Right lobe of liver (tissue), 4 donors: ENCODE data around the gene STK35.

Experiments used
- CTCF ChIP-seq, 4 donors: fragments of 200-600 bp in 3 of 4; fragments of 450-650 bp in 1 of 4; IDR thresholded peaks; one replicate each; pipeline versions ENCODE4 v1.5.1 to v1.8.0; 2016 to 2022; ENCODE audit warnings: antibody characterized with exemption in 4 of 4, mild to moderate bottlenecking in 2 of 4
- POLR2A ChIP-seq: fragments of 450-650 bp; IDR thresholded peaks from one replicate; pipeline ENCODE4 v1.6.1; 2017; ENCODE audit warnings: antibody characterized with exemption, mild to moderate bottlenecking
- donor health status: DM: no; HTN: no; CAD: no.
- donor health status: DM: no; HTN: no; CAD: no.
- donor health status: DM: no; HTN: yes; CAD: no.

GRCh38 chr20:2128542-2128941, 26.9 kb downstream of the STK35 start:
- TF ChIP-seq CTCF (IDR thresholded peaks at IDR 0.05), result no peak
- TF ChIP-seq POLR2A, result no peak
